ENCODE results near the gene PIK3C2B. TPM values are rescaled to one million over a fixed set of nuclear protein-coding genes. Genes with fewer than 3 reads are reported as not detected.

PIK3C2B gene
- total and polyA plus RNA-seq, 2 donors (not counting 1 experiment from before 2014, with no cell fraction given): 90.3 to 142 TPM

DNA sequence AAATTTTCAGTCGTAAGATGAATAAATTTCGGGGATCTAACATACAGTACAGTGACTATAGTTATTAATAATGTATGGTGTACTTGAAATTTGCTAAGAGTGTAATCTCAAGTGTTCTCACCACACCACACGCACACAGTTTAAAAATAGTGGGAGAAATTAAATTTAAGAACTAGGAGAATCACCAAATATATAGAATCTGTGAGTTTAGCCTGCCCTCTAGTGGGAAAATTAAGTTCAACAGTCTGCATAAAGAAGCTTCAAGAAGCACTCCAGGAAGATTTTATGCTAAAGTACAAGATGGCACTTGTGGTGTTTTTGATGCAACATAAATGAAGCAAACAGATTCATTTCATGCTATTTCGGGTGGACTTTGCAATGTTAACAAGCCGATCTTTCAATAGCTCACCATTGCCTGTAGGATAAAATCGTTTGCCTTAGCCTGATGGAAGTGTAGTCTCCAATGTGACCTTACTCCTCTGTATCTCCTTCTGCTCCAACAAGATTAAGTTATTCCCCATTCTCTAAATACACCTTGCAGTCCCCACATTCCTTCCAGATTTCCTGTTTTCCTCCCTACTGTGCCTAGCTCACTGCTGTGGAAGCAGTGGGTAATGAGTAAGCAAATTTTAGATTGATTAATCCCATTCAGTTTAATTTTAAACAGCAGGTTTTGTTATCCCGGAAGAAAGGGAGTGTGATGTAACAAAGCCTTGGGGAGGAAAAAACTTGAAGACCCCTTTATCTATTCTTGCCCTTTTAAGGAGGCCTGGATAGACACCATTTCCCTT is 8.7 kb upstream of the PIK3C2B start:
- ATAC-seq (ENCODE audit: low read depth): no peak
- WGBS (ENCODE audit: insufficient coverage): 0% methylated on average over 1 of the region's 7 CpGs

More for the DNA sequence above, 8.7 kb upstream of the PIK3C2B start:
- TF ChIP-seq EZH2 (IDR thresholded peaks at IDR 0.05; ENCODE audit: borderline replicate concordance, insufficient read depth, low read depth, low read length, poor library complexity, severe bottlenecking): no peak
- TF ChIP-seq, protein P1, sequence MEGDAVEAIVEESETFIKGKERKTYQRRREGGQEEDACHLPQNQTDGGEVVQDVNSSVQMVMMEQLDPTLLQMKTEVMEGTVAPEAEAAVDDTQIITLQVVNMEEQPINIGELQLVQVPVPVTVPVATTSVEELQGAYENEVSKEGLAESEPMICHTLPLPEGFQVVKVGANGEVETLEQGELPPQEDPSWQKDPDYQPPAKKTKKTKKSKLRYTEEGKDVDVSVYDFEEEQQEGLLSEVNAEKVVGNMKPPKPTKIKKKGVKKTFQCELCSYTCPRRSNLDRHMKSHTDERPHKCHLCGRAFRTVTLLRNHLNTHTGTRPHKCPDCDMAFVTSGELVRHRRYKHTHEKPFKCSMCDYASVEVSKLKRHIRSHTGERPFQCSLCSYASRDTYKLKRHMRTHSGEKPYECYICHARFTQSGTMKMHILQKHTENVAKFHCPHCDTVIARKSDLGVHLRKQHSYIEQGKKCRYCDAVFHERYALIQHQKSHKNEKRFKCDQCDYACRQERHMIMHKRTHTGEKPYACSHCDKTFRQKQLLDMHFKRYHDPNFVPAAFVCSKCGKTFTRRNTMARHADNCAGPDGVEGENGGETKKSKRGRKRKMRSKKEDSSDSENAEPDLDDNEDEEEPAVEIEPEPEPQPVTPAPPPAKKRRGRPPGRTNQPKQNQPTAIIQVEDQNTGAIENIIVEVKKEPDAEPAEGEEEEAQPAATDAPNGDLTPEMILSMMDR (IDR thresholded peaks at IDR 0.05): peak; percentile 86
- POLR2A ChIA-PET: interaction anchor here (0.6 to 1.8 kb wide), 9 partner anchors 9 to 72 kb away, joined by 3 to 7 read pairs (median 4); partner anchors contain the start of genes MDM4 and PIK3C2B
- H3K9me3 ChIP-seq (ENCODE audit: control extremely low read depth in 1 of 3, control insufficient read depth in 2 of 3, insufficient read depth in 1 of 3, low read length in 2 of 3): no peaks in the 10 kb centered on the region
- Mint-ChIP-seq H3K27ac (peak overlapping the region; percentile 22), H3K27me3 (no peaks in the 10 kb centered on the region), H3K9me3 (ENCODE audit: insufficient read depth) (no peaks in the 10 kb centered on the region), H3K4me3 (peak overlapping the region; percentile 57), H3K4me1 (peaks cover 61% of the 10 kb centered on the region)
- peak overlapping the region; percentile 22 for H3K4me2 ChIP-seq (replicated peaks; ENCODE audit: low read depth, low read length, poor library complexity, severe bottlenecking)
- no peak overlapping the region for H3K27ac ChIP-seq (ENCODE audit: low read length in 2 of 2)
- no peaks in the 10 kb centered on the region for H3K27me3 ChIP-seq (replicated peaks in 1 of 4; ENCODE audit: control extremely low read depth in 1 of 4, control insufficient read depth in 3 of 4, insufficient read depth in 4 of 4, low read length in 3 of 4)
- CTCF ChIA-PET: interaction anchor here (0.7 to 20.4 kb wide), 26 partner anchors 10 to 304 kb away, joined by 3 to 1884 read pairs (median 6); partner anchors contain the start of genes MDM4 and PIK3C2B
- peaks cover 39 to 46% of the 10 kb centered on the region in 2 donors for H3K4me1 ChIP-seq (ENCODE audit: control insufficient read depth in 2 of 2, insufficient read depth in 2 of 2, low read length in 2 of 2)
- H2AFZ ChIP-seq (ENCODE audit: insufficient read depth, low read depth, low read length, poor library complexity, severe bottlenecking): no peak overlapping the region
- no peak overlapping the region for H3K9ac ChIP-seq (ENCODE audit: low read length)
- H3K36me3 ChIP-seq (replicated peaks in 1 of 2; ENCODE audit: control extremely low read depth in 1 of 2, control insufficient read depth in 1 of 2, extremely low read depth in 1 of 2, insufficient read depth in 2 of 2, low read length in 1 of 2): no peaks in the 10 kb centered on the region
- intact Hi-C loops (cut with micrococcal nuclease): loop anchor here (1.0 to 2.0 kb wide), 4 partner anchors 9 to 341 kb away; partner anchors contain the start of gene PIK3C2B
- H4K20me1 ChIP-seq (ENCODE audit: control insufficient read depth, insufficient read depth, low read length, poor library complexity, severe bottlenecking): no peaks in the 10 kb centered on the region
- peak; percentile 85 for DNase-seq
- no peak overlapping the region for H3K4me3 ChIP-seq (ENCODE audit: control extremely low read depth in 1 of 5, extremely low read depth in 1 of 5, insufficient read depth in 1 of 5, low read depth in 2 of 5, low read length in 4 of 5)
- peaks cover 18% of the 10 kb centered on the region for H3K79me2 ChIP-seq (ENCODE audit: control insufficient read depth, insufficient read depth, low read length)
